A549 (cell line): ENCODE measurements around the gene EIF2B5. TPM values are rescaled to one million over a fixed set of nuclear protein-coding genes. Genes with fewer than 3 reads are reported as not detected.
A peak's percentile ranks its signal among the peaks of the same experiment; 100 is the strongest.

Experiments
- ATAC-seq, 2 experiments: fragments of 200-7000 bp in 1 of 2; fragments of >200 bp in 1 of 2; cut with Nextera tagmentation in 1 of 2; cut with Tn5 transposase in 1 of 2; 3 replicates each; pipeline versions ENCODE4 v1.8.0 to v1.9.1; 2018 to 2020; ENCODE audit warnings: mild to moderate bottlenecking in 1 of 2, moderate library complexity in 1 of 2
- CTCF ChIA-PET: fragments of 300-600 bp; sonication (Branson Sonifier 250); formaldehyde crosslinking; extraction: SDS; loops from one replicate; lab custom pipeline; 2021; ENCODE audit warnings: antibody characterized with exemption, inconsistent platforms; lab: Yijun Ruan, JAX
- POLR2A ChIA-PET: fragments of 350-600 bp; formaldehyde crosslinking; extraction: SDS; loops from one replicate; lab custom pipeline; 2021; ENCODE audit warnings: antibody characterized with exemption, inconsistent platforms; lab: Yijun Ruan, JAX
- DNase-seq, 2 experiments: peaks; one replicate each; pipeline versions ENCODE4 v3.0.0 to v3.0.0-alpha.2; 2011 to 2016; ENCODE audit warnings: low read depth in 1 of 2, low spot score in 1 of 2
- FAIRE-seq: peaks from 2 replicates; lab custom pipeline; 2011; peaks lifted over from hg19 to GRCh38; lab: Jason Lieb, UNC
- H3K27ac ChIP-seq, 2 experiments: fragments of >200 bp; sonication (Bioruptor Twin); formaldehyde crosslinking; 3 replicates each; pipeline ENCODE4 v1.5.1; 2016 to 2017
- H3K4me1 ChIP-seq: fragments of >200 bp; sonication (Bioruptor Twin); formaldehyde crosslinking; 3 replicates; pipeline ENCODE4 v1.6.1; 2016
- H3K4me2 ChIP-seq: fragments of >200 bp; sonication (Bioruptor Twin); formaldehyde crosslinking; 3 replicates; pipeline ENCODE4 v1.6.1; 2016
- H3K4me3 ChIP-seq: fragments of >200 bp; sonication (Bioruptor Twin); formaldehyde crosslinking; 3 replicates; pipeline ENCODE4 v1.5.1; 2016
- H3K9me3 ChIP-seq: fragments of >200 bp; sonication (Bioruptor Twin); formaldehyde crosslinking; 3 replicates; pipeline ENCODE4 v1.6.1; 2016
- EHMT2 ChIP-seq: fragments of 200-600 bp; sonication (generic); IDR thresholded peaks from 2 replicates; pipeline ENCODE4 v1.6.1; 2016; ENCODE audit warnings: antibody characterized with exemption, low read depth, mild to moderate bottlenecking, moderate library complexity
- EP300 ChIP-seq, 2 experiments: fragments of >200 bp; sonication (Bioruptor Twin); formaldehyde crosslinking; IDR thresholded peaks; 2 replicates in 1 of 2; 3 replicates in 1 of 2; pipeline ENCODE4 v1.6.1; 2016 to 2017
- FOXS1 ChIP-seq: fragments of 250-450 bp; sonication (Bioruptor Pico); IDR thresholded peaks from 2 replicates; pipeline ENCODE4 v1.5.0; 2020; ENCODE audit warnings: mild to moderate bottlenecking, moderate library complexity
- GATA3 ChIP-seq: IDR thresholded peaks from 2 replicates; pipeline ENCODE4 v1.6.1; 2012; ENCODE audit warnings: borderline replicate concordance
- HOXA7 ChIP-seq: fragments of 250-450 bp; sonication (Bioruptor Pico); IDR thresholded peaks from 2 replicates; pipeline ENCODE4 v1.5.0; 2020; ENCODE audit warnings: mild to moderate bottlenecking, moderate library complexity
- JUN ChIP-seq, 2 experiments: fragments of >200 bp; sonication (Bioruptor Twin); formaldehyde crosslinking; IDR thresholded peaks; 2 replicates in 1 of 2; 3 replicates in 1 of 2; pipeline ENCODE4 v1.6.1; 2016 to 2017
- KDM1A ChIP-seq: fragments of 200-600 bp; sonication (generic); IDR thresholded peaks from 2 replicates; pipeline ENCODE4 v1.6.1; 2016; ENCODE audit warnings: low read depth, mild to moderate bottlenecking
- MAFK ChIP-seq: fragments of 450-650 bp; IDR thresholded peaks from 2 replicates; pipeline ENCODE4 v1.6.1; 2014; ENCODE audit not compliant: partially characterized antibody
- MAZ ChIP-seq: fragments of 150-350 bp; IDR thresholded peaks from 2 replicates; pipeline ENCODE4 v1.6.1; 2014; ENCODE audit warnings: antibody characterized with exemption, low read depth, low read length, borderline replicate concordance
- REST ChIP-seq: fragments of 200-600 bp; sonication (generic); IDR thresholded peaks from 2 replicates; pipeline ENCODE4 v1.6.1; 2016; ENCODE audit warnings: antibody characterized with exemption, mild to moderate bottlenecking, moderate library complexity
- SMC3 ChIP-seq: fragments of >200 bp; sonication (Bioruptor Twin); formaldehyde crosslinking; IDR thresholded peaks from 3 replicates; pipeline ENCODE4 v1.6.1; 2018; ENCODE audit warnings: inconsistent platforms
- ZSCAN20 ChIP-seq: fragments of 250-450 bp; sonication (Bioruptor Pico); IDR thresholded peaks from 2 replicates; pipeline ENCODE4 v1.8.0; 2022; ENCODE audit warnings: mild to moderate bottlenecking, moderate library complexity
- WGBS: methylation state at CpG from one replicate; pipeline ENCODE4 v1.1.6; 2017; ENCODE audit errors: missing lambda C conversion rate; 5-methylcytosine and 5-hydroxymethylcytosine counted together
- polyA plus RNA-seq, 4 experiments: library from polyadenylated mRNA; depleted of rRNA in 3 of 4; stranded (reverse); fragments of >200 nt; fragmentation: RNase III in 1 of 4; extraction: RNeasy Plus Mini Kit Qiagen cat#74134 plus additional on column Dnase treatment in 1 of 4; gene quantifications; 2 replicates in 3 of 4; 3 replicates in 1 of 4; pipeline ENCODE4 v1.2.3, GENCODE V29; 2011 to 2017
- TF ChIP-seq, protein P1 (sequence below): fragments of 250-450 bp; sonication (Bioruptor Pico); IDR thresholded peaks from 2 replicates; pipeline ENCODE4 v1.5.0; 2020; ENCODE audit warnings: low read depth, mild to moderate bottlenecking, moderate library complexity
- TF ChIP-seq, protein P2 (sequence below): fragments of >200 bp; sonication (Bioruptor Twin); formaldehyde crosslinking; IDR thresholded peaks from 3 replicates; pipeline ENCODE4 v1.6.1; 2016

The EIF2B5 gene
- polyA plus RNA-seq, 2 of the 4 experiments (the other 2 are of a cell fraction): 32.1 to 32.7 TPM

GRCh38 chr3:184156522-184156955 lies 21.4 kb downstream of the EIF2B5 start:
- DNase-seq (no peak), ATAC-seq (peak in 1 of 2 experiments; percentile 66; a peak in 3 of 6 replicates), FAIRE-seq (no peak)
- no peaks in the 10 kb centered on the region for H3K9me3 ChIP-seq
- H3K4me3 ChIP-seq: peak overlapping the region; percentile 86
- H3K4me2 ChIP-seq: peak overlapping the region; percentile 97
- no CpG with 5 or more reads among the region's 6 CpGs for WGBS
- CTCF ChIA-PET: interaction anchor here (1.1 to 1.9 kb wide), 2 partner anchors 8 to 261 kb away, joined by 3 to 5 read pairs; no protein-coding TSS in a partner anchor
- H3K4me1 ChIP-seq: peaks cover 8% of the 10 kb centered on the region; the same call in 2 of the 3 replicates
- peak overlapping the region; percentile 93 to 99 for H3K27ac ChIP-seq
- POLR2A ChIA-PET: no interaction called here
- no peak for TF ChIP-seq ZSCAN20
- TF ChIP-seq REST: 0 out of 2 replicates have a peak, but pooled peaks have one; percentile 18
- TF ChIP-seq SMC3: no peak
- no peak for TF ChIP-seq JUN (IDR thresholded peaks at IDR 0.05)
- TF ChIP-seq EP300 (IDR thresholded peaks at IDR 0.05): no peak
- TF ChIP-seq HOXA7 (CRISPR knock-in tag): no peak
- TF ChIP-seq MAFK: no peak

- peak overlapping the region; percentile 86 for H3K4me3 ChIP-seq
- TF ChIP-seq GATA3 (no peak), FOXS1 (no peak), EHMT2 (no peak), EP300 (IDR thresholded peaks at IDR 0.05) (no peak)
- TF ChIP-seq, protein P1, sequence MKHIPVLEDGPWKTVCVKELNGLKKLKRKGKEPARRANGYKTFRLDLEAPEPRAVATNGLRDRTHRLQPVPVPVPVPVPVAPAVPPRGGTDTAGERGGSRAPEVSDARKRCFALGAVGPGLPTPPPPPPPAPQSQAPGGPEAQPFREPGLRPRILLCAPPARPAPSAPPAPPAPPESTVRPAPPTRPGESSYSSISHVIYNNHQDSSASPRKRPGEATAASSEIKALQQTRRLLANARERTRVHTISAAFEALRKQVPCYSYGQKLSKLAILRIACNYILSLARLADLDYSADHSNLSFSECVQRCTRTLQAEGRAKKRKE (CRISPR knock-in tag): no peak
- TF ChIP-seq, all 56 proteins: peak for 0
- CTCF ChIA-PET: interaction anchor here (1.2 kb wide), 1 partner anchor 14 kb away, joined by 3 read pairs; no protein-coding TSS in a partner anchor
- H3K27ac ChIP-seq: peak overlapping the region; percentile 93 to 99; a peak in 5 of 6 replicates
- peaks cover 8% of the 10 kb centered on the region; the same call in 2 of the 3 replicates for H3K4me1 ChIP-seq
- POLR2A ChIA-PET: no interaction called here
- ATAC-seq: no peak
- H3K9me3 ChIP-seq: no peaks in the 10 kb centered on the region
- FAIRE-seq: no peak
- no peak for DNase-seq
- peak overlapping the region; percentile 97 for H3K4me2 ChIP-seq
These were observed 22.0 kb downstream of the EIF2B5 start for GRCh38 chr3:184157206-184157605.

DNA sequence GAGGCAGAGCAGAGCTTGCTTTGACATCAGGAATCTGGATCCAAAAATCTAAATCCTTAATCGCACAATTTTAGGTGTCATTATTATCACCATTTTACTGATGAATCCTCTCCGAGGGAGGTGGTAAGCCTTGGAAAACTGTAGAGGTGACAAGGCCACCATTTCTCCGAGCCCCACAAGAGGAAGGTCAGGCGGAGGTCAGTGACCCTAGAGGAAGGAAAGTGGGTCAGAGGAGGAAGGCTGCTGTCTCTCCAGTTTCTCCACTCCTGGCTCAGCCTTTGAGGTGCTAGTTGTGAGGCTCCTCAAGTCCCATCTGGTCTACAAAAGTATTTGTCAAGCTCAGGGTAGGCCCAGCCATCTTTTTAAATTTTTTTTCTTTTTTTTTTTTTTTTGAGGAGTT lies 23.2 kb downstream of the EIF2B5 start:
- H3K27ac ChIP-seq: no peak overlapping the region
- ATAC-seq (no peak), FAIRE-seq (no peak), DNase-seq (no peak)
- H3K4me2 ChIP-seq: no peak overlapping the region
- TF ChIP-seq KDM1A: no peak
- TF ChIP-seq, protein P2, sequence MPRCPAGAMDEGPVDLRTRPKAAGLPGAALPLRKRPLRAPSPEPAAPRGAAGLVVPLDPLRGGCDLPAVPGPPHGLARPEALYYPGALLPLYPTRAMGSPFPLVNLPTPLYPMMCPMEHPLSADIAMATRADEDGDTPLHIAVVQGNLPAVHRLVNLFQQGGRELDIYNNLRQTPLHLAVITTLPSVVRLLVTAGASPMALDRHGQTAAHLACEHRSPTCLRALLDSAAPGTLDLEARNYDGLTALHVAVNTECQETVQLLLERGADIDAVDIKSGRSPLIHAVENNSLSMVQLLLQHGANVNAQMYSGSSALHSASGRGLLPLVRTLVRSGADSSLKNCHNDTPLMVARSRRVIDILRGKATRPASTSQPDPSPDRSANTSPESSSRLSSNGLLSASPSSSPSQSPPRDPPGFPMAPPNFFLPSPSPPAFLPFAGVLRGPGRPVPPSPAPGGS: no peak
- no peak for TF ChIP-seq MAZ
- no peak overlapping the region for H3K4me3 ChIP-seq
- no peaks in the 10 kb centered on the region for H3K9me3 ChIP-seq
- H3K4me1 ChIP-seq: peaks cover 8% of the 10 kb centered on the region; the same call in 2 of the 3 replicates
- WGBS: 98% methylated on average over 4 of the region's 4 CpGs
- CTCF ChIA-PET: interaction anchor here (0.8 to 1.2 kb wide), 2 partner anchors 15 to 132 kb away, joined by 3 to 4 read pairs; no protein-coding TSS in a partner anchor
- POLR2A ChIA-PET: no interaction called here
